Tibial nerve (tissue), 4 donors: ENCODE data around the gene BST2. TPM values are rescaled to one million over a fixed set of nuclear protein-coding genes. Genes with fewer than 3 reads are reported as not detected.
A peak's percentile ranks its signal among the peaks of the same experiment; 100 is the strongest.

Experiments used
- DNase-seq, 2 donors: peaks; one replicate each; pipeline ENCODE4 v3.0.0-alpha.2; 2019; ENCODE audit warnings: low spot score in 2 of 2
- H3K27ac ChIP-seq, 4 donors: fragments of 200-600 bp; sonication (generic) in 3 of 4; one replicate each; pipeline ENCODE4 v1.5.1; 2017 to 2019; ENCODE audit warnings: mild to moderate bottlenecking in 1 of 4
- H3K27me3 ChIP-seq, 2 donors: fragments of 200-600 bp; sonication (generic) in 1 of 2; one replicate each; pipeline versions ENCODE4 v1.5.1 to v1.6.0; 2017 to 2019
- H3K36me3 ChIP-seq, 3 donors: fragments of 200-600 bp; sonication (generic); one replicate each; pipeline ENCODE4 v1.5.1; 2018 to 2019
- H3K4me1 ChIP-seq, 4 donors: fragments of 200-600 bp; sonication (generic) in 3 of 4; one replicate each; pipeline ENCODE4 v1.5.1; 2017 to 2019
- H3K4me3 ChIP-seq, 4 donors: fragments of 200-600 bp; sonication (generic) in 3 of 4; one replicate each; pipeline ENCODE4 v1.5.1; 2017 to 2019; ENCODE audit warnings: mild to moderate bottlenecking in 1 of 4, moderate library complexity in 1 of 4
- H3K9me3 ChIP-seq, 4 donors: fragments of 200-600 bp; sonication (generic) in 3 of 4; one replicate each; pipeline ENCODE4 v1.5.1; 2017 to 2019
- EP300 ChIP-seq, 2 donors: sonication (generic); formaldehyde crosslinking; IDR thresholded peaks; one replicate each; pipeline ENCODE4 v1.6.1; 2017; ENCODE audit warnings: antibody characterized with exemption in 2 of 2, mild to moderate bottlenecking in 1 of 2
- POLR2A ChIP-seq, 2 donors: fragments of 450-650 bp; IDR thresholded peaks; one replicate each; pipeline ENCODE4 v1.6.1; 2017; ENCODE audit warnings: antibody characterized with exemption in 2 of 2, mild to moderate bottlenecking in 2 of 2, moderate library complexity in 2 of 2
- WGBS, 2 donors: methylation state at CpG; one replicate each; pipeline ENCODE4 v1.1.5; 2018; 5-methylcytosine and 5-hydroxymethylcytosine counted together
- total RNA-seq, 4 donors: library from RNA; depleted of rRNA; stranded (reverse); fragments of >200 nt; gene quantifications; one replicate each; pipeline ENCODE4 v1.1.0, GENCODE V29; 2016
- TF ChIP-seq, protein P1 (sequence below), 5 experiments: fragments of 200-600 bp in 3 of 5; fragments of 450-650 bp in 2 of 5; sonication (generic) in 3 of 5; IDR thresholded peaks; one replicate each; pipeline ENCODE4 v1.5.1; 2016 to 2019; ENCODE audit warnings: antibody characterized with exemption in 5 of 5, mild to moderate bottlenecking in 3 of 5, moderate library complexity in 2 of 5

Gene BST2
- total RNA-seq, 4 donors from 2014 or later, result 71.0 to 77.4 (median 72.2) TPM

DNA sequence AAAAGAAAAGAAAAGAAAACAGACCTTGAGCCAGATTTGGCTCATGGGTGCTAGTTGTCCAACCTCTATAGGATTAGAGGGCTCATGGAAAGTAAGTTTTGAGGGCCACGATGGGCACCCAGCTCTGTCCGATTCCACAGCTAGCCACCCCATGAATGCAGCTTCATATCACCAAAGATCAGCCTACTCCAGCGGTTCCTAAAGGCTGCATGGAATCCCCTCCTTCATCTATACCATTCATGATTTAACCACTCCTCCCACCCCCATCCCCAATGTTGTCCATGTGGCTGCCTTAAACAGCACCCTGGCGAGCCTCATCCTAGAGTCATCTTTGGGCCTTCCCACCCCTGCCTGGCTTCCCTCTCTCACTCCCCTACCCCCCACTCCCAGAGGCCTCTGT, 16.5 kb upstream of the BST2 start:
- Histone ChIP-seq H3K27ac (no peak overlapping the region), H3K27me3 (no peaks in the 10 kb centered on the region)
- TF ChIP-seq EP300 (IDR thresholded peaks at IDR 0.05) (no peak), POLR2A (IDR thresholded peaks at IDR 0.05) (no peak)
- TF ChIP-seq, protein P1, sequence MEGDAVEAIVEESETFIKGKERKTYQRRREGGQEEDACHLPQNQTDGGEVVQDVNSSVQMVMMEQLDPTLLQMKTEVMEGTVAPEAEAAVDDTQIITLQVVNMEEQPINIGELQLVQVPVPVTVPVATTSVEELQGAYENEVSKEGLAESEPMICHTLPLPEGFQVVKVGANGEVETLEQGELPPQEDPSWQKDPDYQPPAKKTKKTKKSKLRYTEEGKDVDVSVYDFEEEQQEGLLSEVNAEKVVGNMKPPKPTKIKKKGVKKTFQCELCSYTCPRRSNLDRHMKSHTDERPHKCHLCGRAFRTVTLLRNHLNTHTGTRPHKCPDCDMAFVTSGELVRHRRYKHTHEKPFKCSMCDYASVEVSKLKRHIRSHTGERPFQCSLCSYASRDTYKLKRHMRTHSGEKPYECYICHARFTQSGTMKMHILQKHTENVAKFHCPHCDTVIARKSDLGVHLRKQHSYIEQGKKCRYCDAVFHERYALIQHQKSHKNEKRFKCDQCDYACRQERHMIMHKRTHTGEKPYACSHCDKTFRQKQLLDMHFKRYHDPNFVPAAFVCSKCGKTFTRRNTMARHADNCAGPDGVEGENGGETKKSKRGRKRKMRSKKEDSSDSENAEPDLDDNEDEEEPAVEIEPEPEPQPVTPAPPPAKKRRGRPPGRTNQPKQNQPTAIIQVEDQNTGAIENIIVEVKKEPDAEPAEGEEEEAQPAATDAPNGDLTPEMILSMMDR (IDR thresholded peaks at IDR 0.05), result no peak

DNA sequence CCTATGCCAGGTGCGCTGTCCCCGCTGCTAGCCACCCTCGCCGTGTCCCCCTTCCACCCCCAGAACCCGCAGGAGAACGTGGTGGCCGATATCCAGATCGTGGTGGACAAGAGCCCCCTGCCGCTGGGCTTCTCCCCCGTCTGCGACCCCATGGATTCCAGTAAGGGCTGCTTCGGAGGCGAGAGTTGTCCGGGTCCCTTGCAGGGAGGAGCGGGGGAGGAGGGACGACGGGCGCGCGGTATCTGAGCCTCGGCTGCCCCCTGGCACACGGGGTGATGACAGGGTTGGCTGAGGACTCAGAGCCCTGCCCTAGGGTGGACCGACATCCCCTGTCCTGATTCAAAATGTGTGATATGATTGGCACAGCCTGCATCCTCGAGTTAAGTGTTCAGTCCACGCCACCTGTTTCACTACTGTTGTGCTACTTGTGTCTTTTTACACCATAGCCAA, 15.1 kb upstream of the BST2 start:
- Histone ChIP-seq H3K4me3 (peak overlapping the region; percentile 74 to 91 (median 82)), H3K9me3 (no peaks in the 10 kb centered on the region), H3K36me3 (peaks cover 0 to 22% (median 0%) of the 10 kb centered on the region in 3 donors), H3K4me1 (peaks cover 0 to 24% (median 3%) of the 10 kb centered on the region in 4 donors), H3K27me3 (peaks cover 0 to under 1% of the 10 kb centered on the region in 2 donors), H3K27ac (peak overlapping the region in 2 of 4 donors; percentile 77 to 82)
- TF ChIP-seq, protein P1 (IDR thresholded peaks at IDR 0.05), result no peak
- TF ChIP-seq POLR2A (IDR thresholded peaks at IDR 0.05) (no peak), EP300 (IDR thresholded peaks at IDR 0.05) (no peak)
- peak in 1 of 2 donors; percentile 12 for DNase-seq
- WGBS, 2 donors, result 5 to 6% methylated on average over 17 to 25 of the region's 25 CpGs

More for the DNA sequence above, 16.5 kb upstream of the BST2 start:
- WGBS, 2 donors, result 94 to 96% methylated on average over 4 of the region's 4 CpGs
- no peak for DNase-seq
- Histone ChIP-seq H3K36me3 (peaks cover 0 to 22% (median 0%) of the 10 kb centered on the region in 3 donors), H3K4me3 (no peak overlapping the region), H3K4me1 (peaks cover 0 to 24% (median 3%) of the 10 kb centered on the region in 4 donors), H3K9me3 (no peaks in the 10 kb centered on the region)

DNA sequence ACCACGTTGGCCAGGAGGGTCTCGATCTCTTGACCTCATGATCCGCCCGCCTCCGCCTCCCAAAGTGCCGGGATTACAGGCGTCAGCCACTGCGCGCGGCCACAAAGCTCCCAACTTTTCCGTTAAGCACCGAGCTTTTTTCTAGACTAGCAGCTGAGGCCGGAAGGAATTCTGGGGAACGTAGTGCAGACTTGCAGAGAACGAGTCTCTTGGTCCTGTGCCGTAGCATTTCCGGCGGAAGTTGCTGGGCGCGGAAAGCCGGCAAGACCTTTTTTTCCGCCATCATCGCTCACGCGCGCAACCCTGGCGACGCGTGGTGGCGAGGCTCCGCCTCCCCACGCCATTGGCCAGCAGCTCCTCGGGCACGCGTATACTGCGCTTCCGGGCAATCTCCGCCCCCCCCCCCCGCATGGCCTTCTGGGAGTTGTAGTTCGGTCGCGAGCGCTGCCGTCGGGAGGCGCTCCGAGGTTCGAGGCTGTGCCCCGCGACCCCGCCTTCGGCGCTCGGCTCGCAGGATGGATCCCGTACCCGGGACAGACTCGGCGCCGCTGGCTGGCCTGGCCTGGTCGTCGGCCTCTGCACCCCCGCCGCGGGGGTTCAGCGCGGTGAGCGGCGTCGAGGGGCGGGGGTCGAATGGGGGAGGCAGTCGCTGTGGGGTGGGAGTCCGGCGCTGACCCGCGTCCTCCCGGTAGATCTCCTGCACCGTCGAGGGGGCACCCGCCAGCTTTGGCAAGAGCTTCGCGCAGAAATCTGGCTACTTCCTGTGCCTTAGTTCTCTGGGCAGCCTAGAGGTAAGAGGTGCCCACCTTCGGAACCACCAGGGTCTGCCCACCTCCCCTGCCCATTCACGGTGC, 14.4 kb upstream of the BST2 start, which contains the start of gene MVB12A:
MVB12A (plus strand) TSS at position 427 of the 854 bp plus-strand sequence; CDS start at position 516, 89 bp downstream.
- WGBS, 2 donors, result 0 to 1% methylated on average over 30 of the region's 85 CpGs
- DNase-seq, result peak; percentile 92 to 94
- TF ChIP-seq, protein P1 (IDR thresholded peaks at IDR 0.05), result peak in 2 of 5 experiments; percentile 9 to 25
- TF ChIP-seq EP300 (IDR thresholded peaks at IDR 0.05) (peak; percentile 90 to 93), POLR2A (IDR thresholded peaks at IDR 0.05) (peak; percentile 2 to 49)

DNA sequence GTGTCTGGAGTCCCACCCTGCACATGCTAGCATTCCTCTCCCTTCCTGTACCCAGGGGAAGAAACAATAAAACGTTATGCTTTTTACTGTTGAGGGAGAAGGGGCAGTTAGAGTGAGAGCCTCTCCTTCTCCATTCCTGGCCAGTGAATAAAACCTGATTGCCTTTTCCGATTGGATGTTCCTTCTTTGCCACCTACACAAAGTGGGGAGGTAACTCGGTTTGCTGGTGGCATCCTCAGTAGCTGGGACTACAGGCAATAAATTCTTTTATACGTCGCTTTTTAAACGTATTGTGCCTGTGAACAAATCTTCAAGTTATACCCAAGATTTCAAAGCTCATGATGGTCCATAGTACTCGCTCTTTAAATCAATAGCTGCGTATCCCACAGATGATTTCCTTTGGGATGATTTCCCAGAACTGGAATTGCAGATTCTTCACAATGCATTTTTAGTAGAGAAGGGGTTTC, 13.8 kb upstream of the BST2 start:
- H3K4me1 ChIP-seq, result peaks cover 0 to 17% (median 3%) of the 10 kb centered on the region in 4 donors
- no peaks in the 10 kb centered on the region for H3K9me3 ChIP-seq
- H3K36me3 ChIP-seq, result peaks cover 0 to 22% (median 0%) of the 10 kb centered on the region in 3 donors
- 10 to 18% methylated on average over 8 of the region's 8 CpGs for WGBS, 2 donors
- peak overlapping the region; percentile 32 to 82 (median 70) for H3K27ac ChIP-seq
- DNase-seq, result no peak
- peak overlapping the region; percentile 38 to 91 (median 82) for H3K4me3 ChIP-seq
- no peak for TF ChIP-seq POLR2A (IDR thresholded peaks at IDR 0.05)
- TF ChIP-seq, protein P1 (IDR thresholded peaks at IDR 0.05), result no peak
- TF ChIP-seq EP300 (IDR thresholded peaks at IDR 0.05), result no peak
- H3K27me3 ChIP-seq, result peaks cover 0 to 11% of the 10 kb centered on the region in 2 donors

More for the DNA sequence above, 14.4 kb upstream of the BST2 start, which contains the start of gene MVB12A:
- Histone ChIP-seq H3K4me1 (peaks cover 0 to 21% (median 3%) of the 10 kb centered on the region in 4 donors), H3K9me3 (no peaks in the 10 kb centered on the region), H3K27ac (peak within 1 kb of the TSS; percentile 32 to 82 (median 77)), H3K27me3 (peaks cover 0 to 7% of the 10 kb centered on the region in 2 donors), H3K36me3 (peaks cover 0 to 22% (median 0%) of the 10 kb centered on the region in 3 donors), H3K4me3 (peak within 1 kb of the TSS; percentile 74 to 91 (median 82))
